ENCODE data around the gene OGDH. TPM values are rescaled to one million over a fixed set of nuclear protein-coding genes. Genes with fewer than 3 reads are reported as not detected.
"Not testable (repeated sequence)": the region's sequence is repeated elsewhere in the genome, so short reads cannot be mapped to it uniquely, and the experiment has no call there.

The OGDH gene
- 100 to 1,000 TPM in 3 of 4 donors, 10 to 100 TPM in 1; 88.3 to 246 (median 217) TPM for total RNA-seq

GRCh38 chr7:44606341-44607140 is at the start of gene OGDH:
OGDH (plus strand) TSS chr7:44606627; CDS start chr7:44624344, 17,717 bp downstream.
- no peaks in the 10 kb centered on the region for H3K36me3 ChIP-seq
- H3K9me3 ChIP-seq, result no peaks in the 10 kb centered on the region
- H3K4me3 ChIP-seq, result peak within 1 kb of the TSS; percentile 73 to 81 (median 76)
- TF ChIP-seq CTCF (IDR thresholded peaks at IDR 0.05), result no peak
- peak; percentile 97 to 98 for TF ChIP-seq POLR2A (IDR thresholded peaks at IDR 0.05)
- peak within 1 kb of the TSS; percentile 98 to 99 (median 98) for H3K27ac ChIP-seq
- H3K27me3 ChIP-seq, result no peaks in the 10 kb centered on the region
- peaks cover 0 to 16% (median 2%) of the 10 kb centered on the region in 4 donors for H3K4me1 ChIP-seq
- peak; percentile 100 for DNase-seq

- no peaks in the 10 kb centered on the region for H3K27me3 ChIP-seq
- TF ChIP-seq CTCF (IDR thresholded peaks at IDR 0.05) (no peak), POLR2A (IDR thresholded peaks at IDR 0.05) (no peak)
- H3K9me3 ChIP-seq, result no peaks in the 10 kb centered on the region
- no peaks in the 10 kb centered on the region for H3K36me3 ChIP-seq
- no peak overlapping the region for H3K27ac ChIP-seq
- peaks cover 0 to 5% (median 0%) of the 10 kb centered on the region in 4 donors for H3K4me1 ChIP-seq
- no peak overlapping the region for H3K4me3 ChIP-seq
- DNase-seq, result no peak
These were observed 48.9 kb upstream of the OGDH start for GRCh38 chr7:44557485-44557884.

GRCh38 chr7:44559485-44559884 is 46.9 kb upstream of the OGDH start:
- H3K27ac ChIP-seq, result no peak overlapping the region
- TF ChIP-seq POLR2A (IDR thresholded peaks at IDR 0.05) (no peak), CTCF (IDR thresholded peaks at IDR 0.05) (no peak)
- peaks cover 0 to 7% (median 0%) of the 10 kb centered on the region in 3 donors for H3K36me3 ChIP-seq
- no peak overlapping the region for H3K4me3 ChIP-seq
- no peaks in the 10 kb centered on the region for H3K27me3 ChIP-seq
- peaks cover 0 to 5% (median 0%) of the 10 kb centered on the region in 4 donors for H3K4me1 ChIP-seq
- H3K9me3 ChIP-seq, result no peaks in the 10 kb centered on the region
- DNase-seq, result no peak

GRCh38 chr7:44561481-44561880 is 44.9 kb upstream of the OGDH start:
- Histone ChIP-seq H3K4me3 (no peak overlapping the region), H3K27me3 (no peaks in the 10 kb centered on the region), H3K36me3 (peaks cover 0 to 27% (median 0%) of the 10 kb centered on the region in 3 donors), H3K9me3 (no peaks in the 10 kb centered on the region), H3K4me1 (peaks cover 0 to 5% (median 0%) of the 10 kb centered on the region in 4 donors), H3K27ac (peak overlapping the region in 1 of 4 donors; percentile 69)
- TF ChIP-seq CTCF (IDR thresholded peaks at IDR 0.05) (no peak), POLR2A (IDR thresholded peaks at IDR 0.05) (no peak)
- no peak for DNase-seq

- peak in 2 of 3 donors; percentile 79 to 89 for DNase-seq
- no peaks in the 10 kb centered on the region for H3K9me3 ChIP-seq
- H3K4me1 ChIP-seq, result peaks cover 0 to 5% (median 0%) of the 10 kb centered on the region in 4 donors
- H3K27me3 ChIP-seq, result no peaks in the 10 kb centered on the region
- no peak overlapping the region for H3K4me3 ChIP-seq
- H3K27ac ChIP-seq, result peak overlapping the region in 1 of 4 donors; percentile 69
- H3K36me3 ChIP-seq, result peaks cover 0 to 33% (median 0%) of the 10 kb centered on the region in 3 donors
- peak in 1 of 2 donors; percentile 15 for TF ChIP-seq POLR2A (IDR thresholded peaks at IDR 0.05)
- no peak for TF ChIP-seq CTCF (IDR thresholded peaks at IDR 0.05)
These were observed 44.3 kb upstream of the OGDH start for GRCh38 chr7:44561962-44562621.

- not testable (repeated sequence) for H3K27me3 ChIP-seq
- peak overlapping the region in 1 of 4 donors; percentile 63 for H3K27ac ChIP-seq
These were observed 43.8 kb upstream of the OGDH start for GRCh38 chr7:44562622-44562962.

More at GRCh38 chr7:44562622-44562962, 43.8 kb upstream of the OGDH start:
- not testable (repeated sequence) for H3K4me3 ChIP-seq, DNase-seq, H3K9me3 ChIP-seq, H3K4me1 ChIP-seq
- H3K36me3 ChIP-seq, result peaks cover 0 to 38% (median 0%) of the 10 kb centered on the region in 3 donors

All from Peyer's patch (tissue), 4 donors.